ENCODE results near the gene PDCD4. TPM values are rescaled to one million over a fixed set of nuclear protein-coding genes. Genes with fewer than 3 reads are reported as not detected.

Gene PDCD4
- total and polyA plus RNA-seq, 2 of the 13 experiments (the other 11 are each of a cell fraction or from before 2014, with no cell fraction given) = 22.8 to 56.2 TPM

DNA sequence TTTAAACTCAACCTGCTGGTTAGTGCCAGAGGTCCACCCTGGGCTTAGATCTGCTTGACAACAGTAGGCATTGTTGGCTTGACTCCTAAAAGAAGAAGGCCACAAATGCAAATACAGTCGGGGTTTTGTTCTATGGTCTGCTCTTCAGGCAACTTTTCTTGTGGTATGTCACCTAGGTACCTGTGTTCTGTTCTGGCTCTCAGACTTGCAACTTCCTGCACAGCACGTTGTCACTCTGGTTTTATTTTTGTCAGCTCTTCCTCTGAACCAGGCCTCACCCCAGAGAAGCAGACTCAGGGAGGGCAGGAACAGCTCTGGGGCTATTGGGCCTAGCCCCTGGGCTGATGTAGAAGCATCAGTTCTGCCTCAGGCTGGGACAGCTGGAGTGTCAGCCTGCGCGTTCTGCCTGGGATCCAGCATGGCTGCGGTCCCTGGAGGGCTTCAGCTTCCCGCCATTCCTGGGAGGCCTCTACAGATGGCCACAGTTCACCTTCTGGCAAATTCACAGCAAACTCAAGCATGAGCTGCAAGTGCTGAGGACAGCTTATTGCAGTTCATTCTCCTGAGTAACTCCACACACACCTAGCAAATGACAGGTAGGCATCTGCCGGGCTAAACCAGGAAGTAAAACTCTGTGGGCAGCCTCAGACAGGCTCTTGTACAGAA is 11.0 kb upstream of the PDCD4 start (continued):
- TF ChIP-seq, protein P1, sequence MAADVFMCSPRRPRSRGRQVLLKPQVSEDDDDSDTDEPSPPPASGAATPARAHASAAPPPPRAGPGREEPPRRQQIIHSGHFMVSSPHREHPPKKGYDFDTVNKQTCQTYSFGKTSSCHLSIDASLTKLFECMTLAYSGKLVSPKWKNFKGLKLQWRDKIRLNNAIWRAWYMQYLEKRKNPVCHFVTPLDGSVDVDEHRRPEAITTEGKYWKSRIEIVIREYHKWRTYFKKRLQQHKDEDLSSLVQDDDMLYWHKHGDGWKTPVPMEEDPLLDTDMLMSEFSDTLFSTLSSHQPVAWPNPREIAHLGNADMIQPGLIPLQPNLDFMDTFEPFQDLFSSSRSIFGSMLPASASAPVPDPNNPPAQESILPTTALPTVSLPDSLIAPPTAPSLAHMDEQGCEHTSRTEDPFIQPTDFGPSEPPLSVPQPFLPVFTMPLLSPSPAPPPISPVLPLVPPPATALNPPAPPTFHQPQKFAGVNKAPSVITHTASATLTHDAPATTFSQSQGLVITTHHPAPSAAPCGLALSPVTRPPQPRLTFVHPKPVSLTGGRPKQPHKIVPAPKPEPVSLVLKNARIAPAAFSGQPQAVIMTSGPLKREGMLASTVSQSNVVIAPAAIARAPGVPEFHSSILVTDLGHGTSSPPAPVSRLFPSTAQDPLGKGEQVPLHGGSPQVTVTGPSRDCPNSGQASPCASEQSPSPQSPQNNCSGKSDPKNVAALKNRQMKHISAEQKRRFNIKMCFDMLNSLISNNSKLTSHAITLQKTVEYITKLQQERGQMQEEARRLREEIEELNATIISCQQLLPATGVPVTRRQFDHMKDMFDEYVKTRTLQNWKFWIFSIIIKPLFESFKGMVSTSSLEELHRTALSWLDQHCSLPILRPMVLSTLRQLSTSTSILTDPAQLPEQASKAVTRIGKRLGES (CRISPR knock-in tag; IDR thresholded peaks at IDR 0.05; ENCODE audit: borderline replicate concordance) = no peak
- TF ChIP-seq SOX5 (CRISPR knock-in tag; IDR thresholded peaks at IDR 0.05; ENCODE audit: borderline replicate concordance) (no peak), DBP (CRISPR knock-in tag; IDR thresholded peaks at IDR 0.05; ENCODE audit: not compliant biosample characterization) (no peak), ZNF335 (CRISPR knock-in tag; IDR thresholded peaks at IDR 0.05) (no peak), ATF7-NPFF (CRISPR knock-in tag; IDR thresholded peaks at IDR 0.05; ENCODE audit: low read depth) (no peak), ZFX (CRISPR knock-in tag; IDR thresholded peaks at IDR 0.05; ENCODE audit: low read depth) (peak; percentile 58; the same call in 1 of the 2 replicates), FOSL2 (CRISPR knock-in tag; IDR thresholded peaks at IDR 0.05) (no peak), ZNF570 (CRISPR knock-in tag; IDR thresholded peaks at IDR 0.05; ENCODE audit: borderline replicate concordance) (no peak), ZNF407 (CRISPR knock-in tag; IDR thresholded peaks at IDR 0.05; ENCODE audit: not compliant biosample characterization) (peak; percentile 32), KLF6 (CRISPR knock-in tag; IDR thresholded peaks at IDR 0.05) (no peak), RBM22 (optimal IDR thresholded peaks at IDR 0.05; ENCODE audit: low read length) (no peak), ZFP36 (IDR thresholded peaks at IDR 0.05; ENCODE audit: borderline replicate concordance, low read depth, low read length, partially characterized antibody) (no peak)
- TF ChIP-seq, protein P2, sequence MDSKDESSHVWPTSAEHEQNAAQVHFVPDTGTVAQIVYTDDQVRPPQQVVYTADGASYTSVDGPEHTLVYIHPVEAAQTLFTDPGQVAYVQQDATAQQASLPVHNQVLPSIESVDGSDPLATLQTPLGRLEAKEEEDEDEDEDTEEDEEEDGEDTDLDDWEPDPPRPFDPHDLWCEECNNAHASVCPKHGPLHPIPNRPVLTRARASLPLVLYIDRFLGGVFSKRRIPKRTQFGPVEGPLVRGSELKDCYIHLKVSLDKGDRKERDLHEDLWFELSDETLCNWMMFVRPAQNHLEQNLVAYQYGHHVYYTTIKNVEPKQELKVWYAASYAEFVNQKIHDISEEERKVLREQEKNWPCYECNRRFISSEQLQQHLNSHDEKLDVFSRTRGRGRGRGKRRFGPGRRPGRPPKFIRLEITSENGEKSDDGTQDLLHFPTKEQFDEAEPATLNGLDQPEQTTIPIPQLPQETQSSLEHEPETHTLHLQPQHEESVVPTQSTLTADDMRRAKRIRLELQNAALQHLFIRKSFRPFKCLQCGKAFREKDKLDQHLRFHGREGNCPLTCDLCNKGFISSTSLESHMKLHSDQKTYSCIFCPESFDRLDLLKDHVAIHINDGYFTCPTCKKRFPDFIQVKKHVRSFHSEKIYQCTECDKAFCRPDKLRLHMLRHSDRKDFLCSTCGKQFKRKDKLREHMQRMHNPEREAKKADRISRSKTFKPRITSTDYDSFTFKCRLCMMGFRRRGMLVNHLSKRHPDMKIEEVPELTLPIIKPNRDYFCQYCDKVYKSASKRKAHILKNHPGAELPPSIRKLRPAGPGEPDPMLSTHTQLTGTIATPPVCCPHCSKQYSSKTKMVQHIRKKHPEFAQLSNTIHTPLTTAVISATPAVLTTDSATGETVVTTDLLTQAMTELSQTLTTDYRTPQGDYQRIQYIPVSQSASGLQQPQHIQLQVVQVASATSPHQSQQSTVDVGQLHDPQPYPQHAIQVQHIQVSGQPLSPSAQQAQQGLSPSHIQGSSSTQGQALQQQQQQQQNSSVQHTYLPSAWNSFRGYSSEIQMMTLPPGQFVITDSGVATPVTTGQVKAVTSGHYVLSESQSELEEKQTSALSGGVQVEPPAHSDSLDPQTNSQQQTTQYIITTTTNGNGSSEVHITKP (CRISPR knock-in tag; IDR thresholded peaks at IDR 0.05; ENCODE audit: low read depth) = no peak
